NOMO-1 treated with DMSO at 0.1 percent for 48 hours (cell line): ENCODE results near the gene TAF1B.

Source experiments
- DNase-seq: peaks from one replicate; lab custom pipeline; 2025; ENCODE audit not compliant: unreplicated experiment; lab: John Stamatoyannopoulos, UW

Gene TAF1B

DNA sequence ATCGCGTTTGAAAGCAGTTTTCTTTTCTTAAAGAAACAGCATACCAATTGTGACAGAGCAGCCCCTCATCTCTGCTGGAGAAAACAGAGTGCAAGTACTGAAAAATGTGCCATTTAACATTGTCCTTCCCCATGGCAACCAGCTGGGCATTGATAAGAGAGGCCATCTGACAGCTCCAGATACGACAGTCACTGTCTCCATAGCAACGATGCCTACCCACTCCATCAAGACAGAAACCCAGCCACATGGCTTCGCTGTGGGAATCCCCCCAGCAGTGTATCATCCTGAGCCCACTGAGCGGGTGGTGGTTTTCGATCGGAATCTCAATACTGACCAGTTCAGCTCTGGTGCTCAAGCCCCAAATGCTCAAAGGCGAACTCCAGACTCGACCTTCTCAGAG is 117.7 kb downstream of the TAF1B start:
- no peak for DNase-seq

DNA sequence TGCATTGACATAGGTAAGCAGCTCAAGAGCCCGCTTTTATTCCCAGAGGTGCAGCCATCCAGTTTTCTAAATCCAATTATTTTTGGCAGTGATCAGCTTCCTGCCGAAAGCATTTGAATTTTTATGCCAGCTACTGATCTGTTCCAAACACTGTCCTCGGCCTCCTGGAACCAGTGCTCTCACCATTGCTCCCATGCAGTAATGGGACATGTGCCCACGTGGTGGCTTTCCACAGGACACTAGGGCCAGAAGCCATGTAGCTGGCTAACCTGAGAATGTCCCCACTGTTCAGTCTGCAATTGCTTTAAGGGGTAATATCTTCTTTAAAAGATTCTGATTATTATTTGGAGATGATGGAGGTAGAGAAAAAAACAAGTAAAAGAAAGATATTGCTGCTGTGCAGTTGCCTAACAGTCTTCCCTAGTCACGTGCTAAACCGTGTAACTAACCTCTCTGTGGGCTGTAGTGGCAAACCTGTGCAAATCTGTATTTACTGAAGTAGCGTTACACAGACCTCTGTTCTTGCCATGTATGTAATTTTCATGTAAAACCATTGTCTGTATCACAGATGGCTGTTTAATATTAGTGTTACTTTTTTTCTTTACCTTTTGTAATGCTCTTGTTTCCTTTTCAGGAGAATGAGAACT is 121.2 kb downstream of the TAF1B start:
- DNase-seq: no peak

DNA sequence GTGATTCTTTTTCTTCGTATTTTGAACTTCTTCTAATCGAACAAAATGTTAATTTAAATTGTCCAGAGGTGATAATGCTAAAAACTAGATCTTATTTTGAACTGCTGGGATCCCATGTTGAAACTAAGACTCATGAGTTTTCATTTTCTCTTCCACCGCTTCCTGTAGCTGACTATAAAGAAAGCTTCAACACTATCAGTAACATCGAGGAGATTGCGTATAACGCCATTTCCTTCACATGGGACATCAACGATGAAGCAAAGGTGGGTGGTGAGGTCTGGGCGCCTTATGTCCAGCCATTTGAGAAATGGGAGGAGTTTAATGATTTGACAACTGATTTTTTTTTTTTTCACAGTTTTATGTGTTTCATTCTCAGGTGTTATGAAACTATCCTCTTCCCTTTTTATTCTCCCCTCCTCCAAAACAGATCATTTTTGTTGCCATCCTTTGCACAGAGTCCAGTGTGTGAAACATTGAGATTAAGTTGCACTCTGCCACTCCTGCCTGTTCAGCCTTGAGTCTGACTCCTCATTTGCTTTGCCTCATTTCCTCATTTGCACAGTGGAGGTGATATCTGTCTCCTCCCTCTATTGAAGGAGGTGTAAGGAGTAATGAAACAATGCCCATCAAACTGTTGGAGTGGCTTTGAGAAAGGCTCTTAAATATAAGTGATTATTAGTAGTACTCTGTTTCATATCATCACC is 122.0 kb downstream of the TAF1B start:
- DNase-seq: no peak

DNA sequence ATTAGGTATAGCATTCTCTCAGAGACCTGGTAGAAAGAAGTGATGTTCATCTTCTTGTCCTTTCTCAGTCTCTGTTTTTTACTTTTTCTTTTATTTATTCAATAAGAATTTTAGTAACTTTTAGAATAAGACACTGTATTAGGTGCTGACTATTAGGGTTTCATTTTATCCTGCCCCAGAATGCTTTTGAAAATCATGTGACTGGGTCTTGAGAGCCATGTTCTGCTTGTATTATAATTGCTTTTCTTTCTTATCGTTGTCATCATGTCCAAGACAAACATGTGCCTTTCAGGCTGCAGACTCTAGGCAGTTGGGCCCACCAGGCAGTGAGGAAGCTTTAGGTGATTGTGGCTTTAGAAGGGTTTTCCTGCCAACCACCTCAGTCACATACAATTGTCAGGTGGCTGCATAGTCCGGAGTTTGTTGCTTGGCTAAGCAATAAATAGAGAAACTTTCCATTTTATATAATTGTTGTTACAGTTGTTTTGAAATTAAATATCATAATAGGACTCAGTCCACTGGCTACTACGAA is 123.3 kb downstream of the TAF1B start:
- no peak for DNase-seq

DNA sequence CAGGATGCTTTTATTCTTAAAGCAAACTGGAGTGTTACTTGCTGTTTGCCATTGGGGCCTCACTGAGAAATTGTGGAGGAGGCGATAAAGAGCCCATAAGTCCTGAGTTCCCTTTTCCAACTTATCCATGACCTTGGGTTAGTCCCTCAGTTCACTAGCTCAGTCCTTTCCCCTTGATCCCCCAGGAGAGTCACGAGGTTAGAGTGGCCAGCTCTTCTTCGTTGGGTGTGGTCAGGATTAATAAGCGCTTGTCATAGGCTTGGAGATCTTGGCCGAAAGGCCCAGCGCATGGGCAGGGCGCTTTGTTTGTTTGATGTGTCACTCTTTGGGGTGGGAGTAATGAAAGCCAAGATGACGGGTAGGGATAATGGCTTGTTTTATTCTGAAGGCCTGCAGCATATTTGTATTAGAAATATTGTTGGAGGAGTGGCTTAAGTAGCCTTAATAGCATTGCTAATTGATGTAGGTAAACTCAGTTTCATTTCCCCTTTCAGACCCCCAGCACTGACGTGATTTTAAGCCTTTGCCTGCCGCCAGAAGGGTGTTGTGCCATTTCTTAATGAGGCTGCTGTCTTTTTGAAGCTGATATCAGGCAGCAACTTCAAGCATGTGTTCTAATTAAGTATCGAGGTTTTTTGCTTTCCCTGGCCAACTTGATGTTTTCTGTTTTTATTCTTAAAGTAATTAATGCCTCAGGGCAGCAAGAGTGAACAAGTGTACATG is 123.9 kb downstream of the TAF1B start:
- DNase-seq: peak; percentile 81

DNA sequence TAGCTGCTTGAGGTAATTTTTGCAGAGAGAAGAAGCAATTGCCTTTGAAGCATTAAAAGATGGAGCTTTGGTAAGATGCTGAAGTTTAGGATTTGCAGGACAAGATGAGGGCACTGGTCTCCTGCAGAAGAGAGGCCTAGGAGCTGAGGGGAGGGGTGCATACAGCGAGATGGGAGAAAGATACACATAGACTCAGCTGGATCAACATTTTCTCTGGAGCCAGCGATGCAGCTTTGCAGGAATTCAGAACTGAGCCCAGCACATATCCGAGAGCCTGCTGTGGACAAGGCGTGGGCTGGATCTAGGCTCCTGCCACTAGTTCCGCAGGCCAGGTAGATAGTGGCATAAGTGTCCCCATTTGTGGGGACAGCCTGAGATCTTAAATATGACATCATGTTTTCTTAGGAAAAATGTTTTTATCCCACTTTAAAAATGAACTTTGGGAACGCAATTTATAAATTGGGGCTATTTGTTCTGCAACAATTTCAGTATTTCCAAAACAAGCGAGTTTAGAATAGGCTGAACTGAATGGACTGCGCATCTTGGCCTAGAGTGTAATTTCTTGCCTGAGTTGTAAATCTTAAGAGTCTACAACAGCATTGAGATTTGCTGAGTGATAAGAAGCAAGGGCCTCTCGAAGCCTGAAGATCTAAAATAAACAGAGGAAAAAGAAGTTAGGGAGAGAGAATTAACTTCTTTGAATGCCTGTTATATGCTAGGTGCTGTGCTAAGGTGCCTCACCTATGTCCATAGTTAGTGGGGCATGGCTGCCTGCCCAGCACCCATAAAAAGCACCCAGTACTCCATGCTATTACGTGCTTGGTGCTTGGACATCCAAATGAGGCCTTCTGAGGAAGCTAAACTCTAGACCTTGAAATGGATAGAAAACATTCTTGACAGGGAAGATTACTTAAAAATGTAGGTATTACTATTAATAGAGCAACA is 125.6 kb downstream of the TAF1B start:
- no peak for DNase-seq

DNA sequence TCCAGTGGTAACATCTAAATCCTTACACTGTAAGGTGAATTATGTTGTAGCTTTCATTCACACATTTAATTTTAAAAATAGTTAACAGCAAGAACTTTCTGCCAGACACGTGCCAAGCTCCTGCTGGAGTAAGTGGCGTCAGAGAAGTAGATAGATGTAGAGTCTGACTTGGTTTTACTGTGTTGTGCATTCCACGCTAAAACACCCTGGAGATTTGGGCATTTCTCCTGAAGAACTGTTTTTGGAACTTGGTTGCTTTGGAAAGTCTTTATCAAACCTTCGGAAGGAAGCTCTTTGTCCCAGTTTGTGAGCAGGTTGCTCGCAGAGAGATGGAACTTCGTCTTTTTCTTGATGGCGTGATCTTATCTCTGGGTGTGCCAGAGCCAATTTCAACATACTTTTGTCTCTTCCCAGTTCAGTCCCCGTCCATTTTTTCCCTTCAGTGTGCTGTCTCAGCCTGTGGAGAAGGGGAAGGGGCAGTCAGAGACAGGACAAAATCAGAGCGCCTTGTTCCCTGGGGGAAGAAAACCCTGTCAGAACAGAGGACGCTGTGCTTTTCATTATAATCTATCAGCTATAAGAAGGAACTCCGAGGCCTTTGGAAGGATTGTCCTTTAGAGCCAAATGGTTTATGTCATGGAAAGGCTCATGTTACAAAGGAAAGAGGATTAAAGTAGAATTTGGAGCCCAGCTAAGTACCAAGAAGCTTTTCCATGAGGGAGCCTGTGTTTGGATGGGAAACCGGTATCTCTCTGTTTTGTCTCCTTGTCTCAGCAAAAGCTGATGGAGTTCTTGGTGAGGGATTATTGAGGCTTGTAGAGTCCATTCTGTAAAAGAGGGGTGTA is 127.1 kb downstream of the TAF1B start:
- DNase-seq: no peak

DNA sequence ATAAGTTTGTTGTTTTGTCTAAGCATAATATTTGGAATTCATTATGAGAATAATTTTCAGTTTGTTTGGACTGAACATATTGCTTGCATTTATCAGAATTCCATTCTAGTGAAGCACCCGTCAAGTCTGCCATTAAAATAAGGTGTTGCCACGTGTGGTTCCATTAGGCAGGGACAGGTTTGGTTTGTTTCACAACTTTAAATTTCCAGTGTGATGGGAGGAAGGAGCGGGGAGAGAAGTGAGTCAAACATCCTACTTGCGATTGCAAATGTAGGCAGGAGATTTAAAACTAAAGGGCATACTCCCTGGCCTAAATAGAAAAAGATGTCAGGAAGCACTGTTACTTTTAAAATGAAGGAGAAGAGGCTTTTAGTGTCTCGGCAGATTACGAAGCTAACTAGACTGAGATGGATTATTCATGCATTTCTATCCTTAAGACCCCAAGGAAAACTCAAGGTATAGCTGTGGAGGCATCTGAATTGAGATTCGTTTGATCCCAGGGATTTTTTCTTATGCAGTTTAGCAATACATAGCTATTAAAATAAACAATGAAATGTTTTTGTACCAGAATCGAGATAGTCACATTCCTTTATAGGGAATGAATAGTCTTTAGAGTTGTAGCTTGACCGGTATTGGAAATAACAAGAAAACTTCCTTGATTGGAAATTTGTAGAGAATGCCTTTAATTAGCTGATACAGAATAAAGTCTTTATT is 128.0 kb downstream of the TAF1B start:
- no peak for DNase-seq

DNA sequence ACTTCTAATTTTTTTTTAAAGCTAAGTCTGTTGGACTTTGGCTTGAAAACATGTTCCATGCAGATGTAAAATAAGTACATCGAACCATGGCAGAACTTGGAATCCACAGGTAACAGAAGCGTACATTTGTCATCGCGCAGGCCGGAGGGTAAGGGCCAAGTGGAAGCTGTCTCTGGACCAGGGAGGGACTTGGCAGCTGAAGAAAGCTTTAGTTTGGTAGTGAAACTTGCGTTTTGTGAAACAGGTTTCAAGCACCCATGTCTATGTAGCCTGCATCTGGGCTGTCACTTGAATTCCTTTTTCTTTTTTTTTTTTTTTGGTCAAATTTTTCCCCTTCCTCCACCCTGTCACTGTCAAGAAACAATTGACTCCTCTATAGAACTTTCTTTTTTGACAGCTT is 128.6 kb downstream of the TAF1B start:
- DNase-seq: no peak

DNA sequence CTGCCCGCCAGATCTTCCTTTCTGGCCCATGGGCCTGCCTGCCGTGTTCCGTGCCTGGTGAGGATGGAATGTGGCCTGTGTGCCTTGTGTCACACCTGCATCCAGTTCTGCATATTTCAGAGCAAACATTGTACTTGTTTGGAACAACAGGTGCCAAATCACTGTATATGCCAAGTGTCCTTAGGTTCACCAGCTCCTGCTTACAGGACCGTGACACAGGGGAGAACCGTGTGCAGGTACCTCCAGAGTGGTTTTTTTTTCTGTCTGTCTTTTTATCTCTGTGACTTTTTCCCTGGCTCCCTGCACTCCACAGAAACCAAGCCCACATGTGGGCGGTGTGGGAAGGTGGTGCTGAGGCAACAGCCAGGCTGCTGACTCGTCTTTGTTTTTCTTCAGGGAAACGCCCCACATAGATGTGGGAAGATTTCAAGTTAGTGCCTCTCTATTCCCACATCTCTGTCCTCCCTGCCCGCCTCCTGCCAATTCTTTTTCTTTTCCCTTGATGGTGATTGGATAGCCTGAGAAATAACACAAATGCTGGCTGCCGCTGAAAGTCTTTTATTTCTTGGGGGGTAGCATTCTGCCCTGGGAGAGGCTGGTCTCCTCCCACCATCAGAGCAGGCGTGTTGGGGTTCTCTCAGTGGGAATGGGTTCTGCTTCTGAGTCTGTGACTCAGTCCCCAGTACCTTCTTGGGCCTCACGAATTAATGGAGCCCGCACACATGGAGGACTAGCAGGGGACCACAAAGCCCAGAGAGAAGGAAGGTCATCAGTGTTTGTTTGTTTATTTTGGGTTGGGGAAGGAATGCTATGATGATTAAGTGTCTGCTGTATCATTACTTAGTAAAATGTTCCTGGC is 129.6 kb downstream of the TAF1B start:
- no peak for DNase-seq

DNA sequence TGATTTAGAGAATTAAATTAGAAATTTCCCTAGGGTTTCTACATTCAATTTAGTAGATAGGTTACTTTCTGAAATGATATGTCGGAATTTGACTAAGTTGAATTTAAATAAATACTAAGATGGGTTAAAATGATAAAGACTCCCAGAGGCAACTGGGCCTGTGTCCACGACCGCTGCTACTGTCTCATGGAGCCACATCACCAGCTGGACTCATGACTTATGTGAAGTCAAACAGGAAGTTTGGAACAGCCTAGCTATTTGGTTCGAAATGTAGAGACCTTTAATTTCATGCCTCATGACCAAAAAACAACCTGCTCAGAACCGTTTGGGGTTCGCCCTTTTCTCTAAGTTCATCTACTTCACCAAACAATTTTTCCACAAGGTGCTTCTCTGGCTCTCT is 130.4 kb downstream of the TAF1B start:
- DNase-seq: no peak

DNA sequence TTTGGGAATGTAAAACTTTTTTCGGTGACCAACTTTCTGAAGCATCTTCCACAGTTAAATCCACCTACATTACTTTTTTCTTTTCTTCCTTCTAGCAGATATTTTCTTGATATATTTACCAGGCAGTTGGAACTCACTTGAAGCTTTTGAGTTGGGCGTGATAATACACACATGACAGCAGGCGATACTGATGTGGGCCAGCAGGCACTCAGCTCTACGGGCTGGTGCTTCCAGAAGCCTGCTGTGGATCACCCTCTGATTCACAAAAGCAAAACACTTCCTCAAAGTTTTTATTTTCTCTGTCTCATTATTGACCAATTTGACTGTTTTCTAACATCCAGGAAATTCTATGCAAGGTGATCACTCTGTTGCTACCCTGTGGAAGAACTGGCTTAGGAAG is 131.1 kb downstream of the TAF1B start:
- no peak for DNase-seq

DNA sequence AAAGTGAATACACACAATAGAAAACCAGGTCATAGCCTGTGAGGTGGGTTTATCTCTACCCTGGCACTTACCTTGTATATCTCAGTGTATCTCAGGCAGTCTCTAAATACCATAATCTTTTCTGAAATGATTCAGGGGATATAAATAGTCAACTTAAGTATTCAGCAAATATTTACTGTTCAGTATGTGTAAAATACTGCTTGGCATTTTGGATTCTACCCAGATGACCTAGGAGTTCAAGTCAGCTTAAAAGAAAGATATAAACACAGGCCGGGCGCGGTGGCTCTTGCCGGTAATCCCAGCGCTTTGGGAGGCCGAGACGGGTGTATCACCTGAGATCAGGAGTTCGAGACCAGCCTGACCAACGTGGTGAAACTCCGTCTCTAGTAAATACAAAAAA is 132.1 kb downstream of the TAF1B start:
- DNase-seq: no peak

DNA sequence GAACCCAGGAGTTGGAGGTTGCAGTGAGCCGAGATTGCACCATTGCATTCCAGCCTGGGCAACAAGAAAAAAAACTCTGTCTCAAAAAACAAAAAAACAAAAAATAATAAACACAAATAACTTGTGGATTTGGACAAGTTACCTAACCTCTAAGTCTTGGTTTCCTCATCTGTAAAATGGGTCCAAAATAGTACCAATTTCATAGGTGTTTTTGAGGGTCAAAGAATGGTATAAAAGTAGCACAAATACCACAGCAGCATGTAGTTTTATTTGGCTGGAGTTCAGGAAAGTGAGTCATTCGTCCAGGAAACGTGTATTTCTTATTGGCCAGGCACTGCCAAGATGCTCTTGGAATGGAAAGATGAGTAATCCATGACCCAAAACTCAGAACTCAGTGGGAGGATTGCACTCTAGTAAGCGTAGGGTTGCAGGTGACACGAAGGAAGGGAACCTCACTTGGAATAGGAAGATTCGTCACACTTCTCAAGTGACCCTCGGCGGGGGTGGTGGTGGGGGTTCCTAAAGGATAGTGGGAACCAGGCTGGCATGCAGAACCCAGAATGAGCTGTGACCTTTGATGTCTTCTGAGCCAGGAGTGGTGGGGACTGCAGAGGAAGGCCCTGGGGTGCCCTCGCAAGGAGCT is 132.7 kb downstream of the TAF1B start:
- DNase-seq: no peak

DNA sequence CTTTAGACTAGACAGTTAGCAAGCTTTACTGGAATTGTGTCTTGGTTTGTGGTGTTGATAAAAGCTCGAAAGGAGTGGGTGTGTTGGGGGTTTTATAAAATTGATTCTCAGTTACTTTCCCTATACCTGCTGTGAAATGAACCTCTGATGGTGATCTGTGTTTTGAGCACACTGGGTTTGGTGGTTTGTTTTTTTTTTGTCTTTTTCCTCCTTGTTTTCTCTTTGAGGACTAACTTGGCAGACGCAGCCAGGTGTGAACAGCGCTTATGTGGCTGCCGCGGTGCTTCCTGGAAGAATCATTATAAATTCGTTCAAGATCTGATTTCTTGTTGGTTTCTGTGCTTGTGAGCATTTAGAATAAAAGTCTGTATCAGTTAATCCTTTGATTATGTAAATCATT is 136.7 kb downstream of the TAF1B start:
- no peak for DNase-seq

DNA sequence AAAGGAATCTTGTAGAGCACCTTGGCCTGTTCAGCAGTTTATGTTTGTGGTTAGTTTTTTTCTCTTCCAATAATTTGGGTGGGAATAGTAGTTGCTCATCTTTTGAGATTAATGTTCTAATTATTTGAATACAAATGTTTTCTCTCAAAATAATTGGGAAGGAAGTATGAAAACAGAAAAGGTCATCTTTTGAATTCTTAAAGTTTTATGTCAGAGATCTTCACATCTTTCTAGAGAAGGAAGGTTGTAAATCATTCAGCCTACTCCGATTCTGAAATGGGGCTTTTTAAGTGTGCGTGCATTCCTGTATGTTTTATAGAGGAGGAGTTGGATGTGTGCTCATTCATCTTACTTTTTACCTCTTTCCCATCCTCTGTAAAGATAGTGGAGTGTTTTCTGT is 137.2 kb downstream of the TAF1B start:
- no peak for DNase-seq

DNA sequence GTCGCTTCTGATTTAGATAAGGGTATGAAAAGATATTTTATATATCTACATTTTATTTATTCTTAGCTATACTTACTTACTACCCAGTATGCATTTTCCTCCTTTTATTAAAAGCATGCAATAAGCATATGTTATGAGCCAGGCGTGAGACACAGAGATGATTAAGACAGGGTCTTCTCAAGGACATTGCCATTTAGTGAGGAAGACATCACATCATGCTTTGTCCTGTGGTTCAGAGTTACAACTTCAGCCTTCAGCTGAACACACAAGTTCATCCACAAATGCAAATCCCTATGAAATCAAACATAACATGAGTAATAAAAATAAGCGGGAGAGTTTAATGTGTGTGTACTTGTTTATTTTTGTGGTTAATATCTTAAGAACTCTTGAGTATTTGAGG is 138.4 kb downstream of the TAF1B start:
- DNase-seq: no peak

DNA sequence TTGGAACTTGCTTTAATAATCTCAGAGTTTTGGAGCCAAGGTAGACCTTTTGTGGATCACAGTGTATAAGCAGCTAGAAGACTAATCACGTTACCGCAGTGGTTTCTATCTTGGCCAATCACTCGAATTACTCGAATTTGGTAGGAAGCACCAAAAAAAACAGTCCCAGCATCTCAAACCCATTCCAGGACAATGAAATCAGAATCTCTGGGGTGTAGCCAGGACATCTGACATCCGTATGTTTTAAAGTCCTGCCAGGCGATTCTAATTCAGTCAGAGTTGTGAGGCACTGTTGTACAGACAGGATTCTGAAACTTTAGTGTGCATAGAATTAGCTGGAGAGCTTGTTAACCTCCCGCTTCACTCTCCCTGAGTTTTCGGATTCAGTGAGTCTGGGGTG is 139.0 kb downstream of the TAF1B start:
- no peak for DNase-seq
